K562 (cell line): ENCODE results near the gene EIF2AK3. TPM values are rescaled to one million over a fixed set of nuclear protein-coding genes. Genes with fewer than 3 reads are reported as not detected.
A peak's percentile ranks its signal among the peaks of the same experiment; 100 is the strongest.

Source experiments
- ATAC-seq: fragments of 200-7000 bp; cut with Tn5 transposase; 3 replicates; pipeline ENCODE4 v1.9.1; 2020; ENCODE audit warnings: moderate library complexity
- BruUV-seq: library from RNA; stranded (reverse); fragments of 400-500 nt; replicated peaks from 2 replicates; lab custom pipeline; 2021; lab: Mats Ljungman, UMichigan
- CTCF ChIA-PET: fragments of 300-600 bp; formaldehyde crosslinking; extraction: SDS; loops from one replicate; lab custom pipeline; 2021; ENCODE audit warnings: low intra/inter-chr PET ratio; lab: Yijun Ruan, JAX
- POLR2A ChIA-PET: fragments of 300-600, 350-650 bp; sonication (Branson Sonifier 250); formaldehyde crosslinking; extraction: SDS; loops from one replicate; lab custom pipeline; 2021; ENCODE audit warnings: antibody characterized with exemption, inconsistent platforms; lab: Yijun Ruan, JAX
- DNase-seq, 4 experiments: peaks; one replicate each; pipeline versions ENCODE4 v3.0.0 to v3.0.0-alpha.2; 2011 to 2018; ENCODE audit warnings: low spot score in 3 of 4, mixed read lengths in 3 of 4; ENCODE audit errors: extremely low read depth in 1 of 4
- FAIRE-seq: peaks from 2 replicates; lab custom pipeline; 2011; peaks lifted over from hg19 to GRCh38; lab: Jason Lieb, UNC
- H2AFZ ChIP-seq: 2 replicates; pipeline ENCODE4 v1.6.0; 2011; ENCODE audit warnings: low read depth, low read length, control low read depth, inconsistent platforms
- H3K27ac ChIP-seq: fragments of 200-600 bp; 3 replicates; pipeline ENCODE4 v1.8.0; 2011; ENCODE audit warnings: low read depth, mild to moderate bottlenecking, control low read depth, inconsistent platforms, low read length, moderate library complexity, mixed read lengths; ENCODE audit errors: extremely low read depth
- H3K27me3 ChIP-seq, 2 experiments: fragments of 300-600 bp in 1 of 2; 2 replicates in 1 of 2; 3 replicates in 1 of 2; pipeline versions ENCODE4 v1.6.0 to v1.8.0; 2011; ENCODE audit warnings: inconsistent platforms in 2 of 2, low read length in 2 of 2, mild to moderate bottlenecking in 1 of 2, mixed read lengths in 1 of 2, moderate library complexity in 1 of 2; ENCODE audit not compliant: control insufficient read depth in 2 of 2, insufficient read depth in 2 of 2
- H3K36me3 ChIP-seq: fragments of 300-600 bp; 3 replicates; pipeline ENCODE4 v1.8.0; 2011; ENCODE audit warnings: mild to moderate bottlenecking, low read length, inconsistent platforms; ENCODE audit not compliant: control insufficient read depth, insufficient read depth
- H3K4me1 ChIP-seq, 2 experiments: fragments of 200-600 bp in 1 of 2; replicated peaks in 1 of 2; 2 replicates in 1 of 2; 3 replicates in 1 of 2; pipeline versions ENCODE4 v1.5.1 to v1.8.0; 2011; ENCODE audit warnings: inconsistent platforms in 2 of 2, low read length in 2 of 2, mild to moderate bottlenecking in 1 of 2, mixed read lengths in 1 of 2, moderate library complexity in 1 of 2; ENCODE audit not compliant: control insufficient read depth in 2 of 2, insufficient read depth in 2 of 2
- H3K4me2 ChIP-seq: 2 replicates; pipeline ENCODE4 v1.6.1; 2011; ENCODE audit warnings: low read length, control low read depth, inconsistent platforms, mixed read lengths; ENCODE audit not compliant: insufficient read depth
- H3K4me3 ChIP-seq: fragments of 200-600 bp; sonication (generic), shearing (Covaris generic); 2 replicates; pipeline ENCODE4 v1.5.1; 2016; ENCODE audit warnings: control low read depth, inconsistent platforms
- H3K79me2 ChIP-seq: fragments of 200-600 bp; 3 replicates; pipeline ENCODE4 v1.8.0; 2011; ENCODE audit warnings: low read length, inconsistent platforms; ENCODE audit not compliant: control insufficient read depth, insufficient read depth
- H3K9ac ChIP-seq, 2 experiments: 2 replicates each; pipeline versions ENCODE4 v1.6.0 to v1.6.1; 2011; ENCODE audit warnings: low read depth in 2 of 2, low read length in 2 of 2, control low read depth in 1 of 2, inconsistent platforms in 1 of 2, mild to moderate bottlenecking in 1 of 2, mixed read lengths in 1 of 2; ENCODE audit not compliant: insufficient read depth in 1 of 2
- H3K9me1 ChIP-seq: one replicate; pipeline ENCODE4 v1.6.0; 2011; ENCODE audit warnings: inconsistent platforms, mild to moderate bottlenecking, low read length, moderate library complexity; ENCODE audit not compliant: control insufficient read depth, insufficient read depth
- H3K9me3 ChIP-seq: replicated peaks from 2 replicates; pipeline ENCODE4 v1.5.1; 2011; ENCODE audit warnings: low read depth, low read length, inconsistent platforms; ENCODE audit not compliant: control insufficient read depth, insufficient read depth
- H4K20me1 ChIP-seq: replicated peaks from 2 replicates; pipeline ENCODE4 v1.6.1; 2011; ENCODE audit warnings: low read length, inconsistent platforms, mixed read lengths; ENCODE audit not compliant: control insufficient read depth, insufficient read depth
- CC2D1A ChIP-seq: fragments of 450-650 bp; IDR thresholded peaks from 2 replicates; pipeline ENCODE4 v1.6.1; 2017; ENCODE audit warnings: mild to moderate bottlenecking
- CEBPG ChIP-seq, 3 experiments: fragments of 200-800 bp in 1 of 3; sonication (Bioruptor generic) in 1 of 3; sonication (generic) in 1 of 3; formaldehyde crosslinking in 1 of 3; IDR thresholded peaks in 2 of 3; conservative IDR thresholded peaks in 1 of 3; 2 replicates each; pipeline versions ENCODE4 v1.6.1 to v1.8.0; 2016 to 2022; ENCODE audit warnings: missing compliant biosample characterization in 2 of 3, missing genetic modification characterization in 2 of 3, mild to moderate bottlenecking in 1 of 3, missing genetic modification reagents in 1 of 3
- ELF1 ChIP-seq: fragments of 200-800 bp; sonication (Bioruptor generic); IDR thresholded peaks from 2 replicates; pipeline ENCODE4 v1.6.1; 2016; ENCODE audit warnings: missing genetic modification characterization, missing compliant biosample characterization
- SMARCB1 ChIP-seq: IDR thresholded peaks from 2 replicates; pipeline ENCODE4 v1.6.1; 2011; ENCODE audit warnings: improper control_type of control experiment, low read depth; ENCODE audit not compliant: insufficient read length
- ZEB2 ChIP-seq: fragments of 450-650 bp; IDR thresholded peaks from 2 replicates; pipeline ENCODE4 v1.6.1; 2016
- ZNF57 ChIP-seq: fragments of 450-650 bp; formaldehyde crosslinking; IDR thresholded peaks from 2 replicates; pipeline ENCODE4 v1.4.0; 2020; ENCODE audit warnings: mild to moderate bottlenecking, moderate library complexity
- WGBS: fragments of 100-300 bp; shearing (Covaris generic); methylation state at CpG from one replicate; pipeline ENCODE4 v1.1.6; 2016; ENCODE audit warnings: low coverage, mixed read lengths; ENCODE audit not compliant: insufficient coverage; ENCODE audit errors: missing lambda C conversion rate; 5-methylcytosine and 5-hydroxymethylcytosine counted together
- in situ Hi-C: fragments of 300-500 bp; cut with MboI; formaldehyde crosslinking; loops from 4 replicates; pipeline ENCODE4 v1.15.0; 2018; ENCODE audit warnings: inconsistent platforms, mixed read lengths
- intact Hi-C: fragments of 100-400 bp; cut with micrococcal nuclease; formaldehyde crosslinking; loops from 2 replicates; pipeline ENCODE4 v1.14.2; 2022
- polyA plus RNA-seq, 8 experiments: library from polyadenylated mRNA; depleted of rRNA in 4 of 8; stranded (reverse) in 5 of 8; unstranded in 3 of 8; fragments of >200 nt; fragmentation: Nextera tagmentation in 2 of 8; fragmentation: Illumina TruSeq in 1 of 8; extraction: Ambion mirVana in 2 of 8; extraction: Trizol in 1 of 8; gene quantifications; 2 replicates each; pipeline versions ENCODE4 v1.2.1 to v1.2.3, GENCODE V29; 2011 to 2014; ENCODE audit warnings: inconsistent platforms in 1 of 8, missing spikeins in 1 of 8
- total RNA-seq, 7 experiments: library from RNA; depleted of rRNA in 6 of 7; stranded (reverse); fragments of >200 nt in 6 of 7; fragmentation: Illumina TruSeq in 2 of 7; extraction: Trizol in 2 of 7; gene quantifications; 2 replicates each; pipeline versions ENCODE4 v1.2.1 to v1.2.3, GENCODE V29; 2011 to 2021; ENCODE audit warnings: low replicate concordance in 1 of 7

Gene EIF2AK3
- total and polyA plus RNA-seq, 9 of the 15 experiments (the other 6 are each of a cell fraction or from before 2014, with no cell fraction given) = 1.7 to 11.6 (median 7.4) TPM

DNA sequence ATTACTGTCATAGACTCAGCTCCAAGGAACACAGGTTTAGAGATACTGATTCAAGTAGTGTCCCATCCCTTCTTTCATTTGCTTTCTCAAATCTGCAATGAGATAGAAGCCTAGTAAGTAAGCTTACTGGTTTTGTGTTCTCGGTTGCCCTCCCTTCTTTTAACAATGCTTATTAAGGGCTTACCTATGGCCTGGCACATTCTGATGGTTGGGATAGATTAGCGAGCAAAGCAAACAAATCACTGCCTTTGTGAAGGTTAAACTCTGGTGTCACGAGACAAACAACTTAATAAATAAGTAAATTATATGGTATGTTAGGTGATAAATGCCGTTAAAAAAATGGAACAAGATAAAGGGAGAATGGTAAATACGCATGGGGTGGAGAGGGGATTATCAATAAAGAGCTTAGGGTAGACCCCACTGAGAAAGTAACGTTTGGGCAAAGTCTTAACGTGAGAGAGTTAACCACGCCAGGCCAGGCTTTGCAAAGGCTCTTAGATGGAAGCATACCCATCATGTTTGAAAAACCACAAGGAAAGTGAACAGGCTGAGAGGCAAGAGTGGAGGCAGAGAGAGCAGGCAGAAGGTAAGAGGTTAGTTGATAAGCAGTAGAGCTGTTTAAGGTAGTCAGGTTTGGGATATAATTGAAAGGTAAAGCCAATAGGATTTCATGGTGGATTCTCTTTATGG lies 31.0 kb downstream of the EIF2AK3 start:
- in situ Hi-C loops = no loop called here
- Histone ChIP-seq H3K27me3 (no peaks in the 10 kb centered on the region), H3K9ac (no peak overlapping the region), H3K79me2 (peaks cover 4% of the 10 kb centered on the region; the same call in 1 of the 3 replicates), H3K4me2 (no peak overlapping the region), H3K36me3 (peaks cover 15% of the 10 kb centered on the region; the same call in 1 of the 3 replicates), H4K20me1 (0 out of 2 replicates have a peak, but pooled peaks cover 5% of the 10 kb centered on the region), H3K9me3 (no peaks in the 10 kb centered on the region), H2AFZ (no peak overlapping the region)
- FAIRE-seq = peak; percentile 44
- no peak for DNase-seq
- intact Hi-C loops = no loop called here
- 76% methylated on average over 8 of the region's 8 CpGs for WGBS
- ATAC-seq = no peak
- TF ChIP-seq CC2D1A (no peak), SMARCB1 (no peak), ZNF57 (CRISPR knock-in tag) (no peak), CEBPG (CRISPR knock-in tag; IDR thresholded peaks at IDR 0.05) (no peak), CEBPG (tag; conservative IDR thresholded peaks at IDR 0.05 in 1 of 2, IDR thresholded peaks at IDR 0.05 in 1 of 2) (no peak), ELF1 (tag) (no peak), ZEB2 (no peak)
- TF ChIP-seq, all 486 proteins: peak for 0
- no TSS peak for BruUV-seq
- Histone ChIP-seq H3K9me1 (no peaks in the 10 kb centered on the region), H3K4me3 (no peak overlapping the region), H3K4me1 (peaks cover 0 to 10% of the 10 kb centered on the region in 2 experiments; a peak in 3 of 5 replicates), H3K27ac (no peak overlapping the region)
- ChIA-PET POLR2A (no interaction called here), CTCF (no interaction called here)
